HG03135 (cell line): Measurements from ENCODE around the gene SLC35A2.
"Not testable (repeated sequence)": the region's sequence is repeated elsewhere in the genome, so short reads cannot be mapped to it uniquely, and the experiment has no call there.

Experiments used
- ATAC-seq: cut with Tn5 transposase; IDR thresholded peaks from one replicate; pipeline ENCODE4 v1.9.1; 2021; ENCODE audit warnings: mild to moderate bottlenecking, moderate library complexity; ENCODE audit not compliant: unreplicated experiment

SLC35A2 gene

GRCh38 chrX:48903290-48903689, 8.2 kb downstream of the SLC35A2 start:
- no peak for ATAC-seq

- no peak for ATAC-seq
Measured at GRCh38 chrX:48902776-48903175, 8.7 kb downstream of the SLC35A2 start.

- no peak for ATAC-seq
Measured at GRCh38 chrX:48902135-48902534, 9.3 kb downstream of the SLC35A2 start.

GRCh38 chrX:48901069-48901468, 10.4 kb downstream of the SLC35A2 start:
- no peak for ATAC-seq

GRCh38 chrX:48899078-48899410, 12.4 kb downstream of the SLC35A2 start:
- ATAC-seq: no peak

GRCh38 chrX:48897625-48898306, 13.7 kb downstream of the SLC35A2 start, which contains the start of the genes PQBP1 and TIMM17B:
PQBP1 (plus strand) TSS chrX:48897930; CDS start chrX:48898510, 580 bp downstream.
TIMM17B (minus strand) TSS chrX:48897768; CDS start chrX:48897749, 19 bp downstream.
- ATAC-seq: peak; percentile 86

GRCh38 chrX:48897157-48897624, 14.3 kb downstream of the SLC35A2 start:
- ATAC-seq: no peak

- no peak for ATAC-seq
Measured at GRCh38 chrX:48896611-48897011, 14.8 kb downstream of the SLC35A2 start.

GRCh38 chrX:48894891-48895290, 16.6 kb downstream of the SLC35A2 start:
- no peak for ATAC-seq

GRCh38 chrX:48893556-48894348, 17.7 kb downstream of the SLC35A2 start:
- no peak for ATAC-seq

- ATAC-seq: no peak
Measured at GRCh38 chrX:48892896-48893295, 18.6 kb downstream of the SLC35A2 start.

- ATAC-seq: peak; percentile 72
Measured at GRCh38 chrX:48891402-48892288, 19.8 kb downstream of the SLC35A2 start.

- peak; percentile 27 for ATAC-seq
Measured at GRCh38 chrX:48890934-48891401, 20.5 kb downstream of the SLC35A2 start.

GRCh38 chrX:48890296-48890925, 21.0 kb downstream of the SLC35A2 start:
- no peak for ATAC-seq

- not testable (repeated sequence) for ATAC-seq
Measured at GRCh38 chrX:48886586-48886985, 24.9 kb downstream of the SLC35A2 start.

- no peak for ATAC-seq
Measured at GRCh38 chrX:48883729-48884128, 27.7 kb downstream of the SLC35A2 start.

- ATAC-seq: not testable (repeated sequence)
Measured at GRCh38 chrX:48876944-48877343, 34.5 kb downstream of the SLC35A2 start.

GRCh38 chrX:48872017-48872416, 39.4 kb downstream of the SLC35A2 start:
- ATAC-seq: not testable (repeated sequence)

GRCh38 chrX:48864210-48864609, 47.2 kb downstream of the SLC35A2 start:
- ATAC-seq: no peak

GRCh38 chrX:48854898-48855297, 56.5 kb downstream of the SLC35A2 start:
- no peak for ATAC-seq
